ENCODE results near the gene CDAN1. TPM values are rescaled to one million over a fixed set of nuclear protein-coding genes. Genes with fewer than 3 reads are reported as not detected.

Gene CDAN1
- total RNA-seq, 2 donors from 2014 or later: 17.5 to 27.0 TPM

Other genes starting within 250 kb of the CDAN1 start
- 10 to 100 TPM; 58.5 to 62.8 TPM for gene ZNF106, start 246.0 kb downstream of the CDAN1 start, total RNA-seq
- gene SNAP23, start 241.5 kb downstream of the CDAN1 start, total RNA-seq: 10 to 100 TPM; 66.7 to 68.6 TPM
- 10 to 100 TPM; 16.1 to 29.6 TPM for gene LRRC57, start 188.3 kb downstream of the CDAN1 start, total RNA-seq
- 10 to 100 TPM; 37.2 to 87.9 TPM for gene HAUS2, start 188.3 kb downstream of the CDAN1 start, total RNA-seq
- 1 to 10 TPM; 6.5 to 7.4 TPM for gene STARD9, start 161.5 kb downstream of the CDAN1 start, total RNA-seq
- 10 to 100 TPM; 13.5 to 17.1 TPM for gene TTBK2, start 183.7 kb upstream of the CDAN1 start, total RNA-seq

Measured in activated naive CD4-positive, alpha-beta T cell treated with anti-CD3 and anti-CD28 coated beads, Interleukin-2, amount 50 U/mL, for 72 hours (primary cell).